ENCODE data around the gene PRPSAP2. TPM values are rescaled to one million over a fixed set of nuclear protein-coding genes. Genes with fewer than 3 reads are reported as not detected.

PRPSAP2 gene
- total and polyA plus RNA-seq, 8 donors, result 5.3 to 478 (median 25.0) TPM

GRCh38 chr17:18968945-18969887, 111.3 kb downstream of the PRPSAP2 start:
- DNase-seq, result peak; percentile 81 to 84
- Histone ChIP-seq H3K36me3 (peaks cover 0 to 29% (median 23%) of the 10 kb centered on the region in 4 donors), H3K4me1 (peaks cover 23 to 39% (median 36%) of the 10 kb centered on the region in 4 donors), H3K4me3 (no peak overlapping the region), H3K9me3 (no peaks in the 10 kb centered on the region), H3K27ac (peak overlapping the region in 4 of 5 donors; percentile 6 to 61 (median 34)), H3K27me3 (no peaks in the 10 kb centered on the region)
- intact Hi-C loops (cut with DNase I; ENCODE audit: low total_unique reads), result no loop called here
- TF ChIP-seq CTCF (IDR thresholded peaks at IDR 0.05), result no peak
- TF ChIP-seq POLR2AphosphoS5 (IDR thresholded peaks at IDR 0.05), result peak in 1 of 3 donors; percentile 39
- 44 to 52% (median 49%) methylated on average over 3 to 23 of the region's 23 CpGs for WGBS, 5 donors

- Histone ChIP-seq H3K27ac (no peak overlapping the region), H3K4me1 (peaks cover 23 to 39% (median 36%) of the 10 kb centered on the region in 4 donors), H3K36me3 (peaks cover 0 to 38% (median 29%) of the 10 kb centered on the region in 4 donors), H3K4me3 (no peak overlapping the region), H3K9me3 (no peaks in the 10 kb centered on the region), H3K27me3 (no peaks in the 10 kb centered on the region)
- no peak for TF ChIP-seq POLR2AphosphoS5 (IDR thresholded peaks at IDR 0.05)
- TF ChIP-seq CTCF (IDR thresholded peaks at IDR 0.05), result no peak
- TF ChIP-seq EP300 (IDR thresholded peaks at IDR 0.05), result no peak
- TF ChIP-seq POLR2A (IDR thresholded peaks at IDR 0.05), result no peak
- 88 to 90% (median 88%) methylated on average over 16 to 28 of the region's 28 CpGs for WGBS, 5 donors
- DNase-seq, result no peak
- intact Hi-C loops (cut with DNase I; ENCODE audit: low total_unique reads), result no loop called here
Observed at GRCh38 chr17:18970582-18971480, 112.9 kb downstream of the PRPSAP2 start.

GRCh38 chr17:18971801-18972200, 113.9 kb downstream of the PRPSAP2 start:
- WGBS, 5 donors, result 93 to 100% (median 94%) methylated on average over 1 to 7 of the region's 7 CpGs
- no peak overlapping the region for H3K4me3 ChIP-seq
- TF ChIP-seq POLR2A (IDR thresholded peaks at IDR 0.05) (no peak), CTCF (IDR thresholded peaks at IDR 0.05) (no peak), EP300 (IDR thresholded peaks at IDR 0.05) (no peak), POLR2AphosphoS5 (IDR thresholded peaks at IDR 0.05) (no peak)
- intact Hi-C loops (cut with DNase I; ENCODE audit: low total_unique reads), result no loop called here
- H3K9me3 ChIP-seq, result no peaks in the 10 kb centered on the region
- no peak for DNase-seq
- H3K27ac ChIP-seq, result no peak overlapping the region
- H3K4me1 ChIP-seq, result peaks cover 23 to 37% (median 34%) of the 10 kb centered on the region in 4 donors
- no peaks in the 10 kb centered on the region for H3K27me3 ChIP-seq
- peaks cover 3 to 45% (median 36%) of the 10 kb centered on the region in 4 donors for H3K36me3 ChIP-seq
